GM13976 (cell line): ENCODE measurements around the gene USP25.

Experiments
- DNase-seq: peaks from one replicate; pipeline ENCODE4 v3.0.0; 2012; ENCODE audit warnings: low spot score
- CTCF ChIP-seq: IDR thresholded peaks from 2 replicates; pipeline ENCODE4 v1.5.1; 2012; ENCODE audit warnings: borderline replicate concordance, mild to moderate bottlenecking; ENCODE audit not compliant: insufficient read depth; ENCODE audit errors: extremely low read depth, missing control alignments, control extremely low read depth
- in situ Hi-C: fragments of 300-500 bp; cut with MboI; formaldehyde crosslinking; loops from one replicate; pipeline ENCODE4 v1.12.0; 2022; ENCODE audit warnings: low sequenced_read_pairs, mixed read lengths, inconsistent platforms; ENCODE audit not compliant: unreplicated experiment

USP25 gene

GRCh38 chr21:15795533-15795932, 65.8 kb downstream of the USP25 start:
- in situ Hi-C loops, result no loop called here
- no peak for TF ChIP-seq CTCF
- no peak for DNase-seq

- no peak for DNase-seq
- in situ Hi-C loops, result no loop called here
- TF ChIP-seq CTCF, result no peak
These were observed 68.0 kb downstream of the USP25 start for GRCh38 chr21:15797577-15798363.

- in situ Hi-C loops, result no loop called here
- no peak for DNase-seq
- TF ChIP-seq CTCF, result no peak
These were observed 71.6 kb downstream of the USP25 start for GRCh38 chr21:15801352-15801863.

GRCh38 chr21:15804247-15805005, 74.6 kb downstream of the USP25 start:
- no peak for TF ChIP-seq CTCF
- DNase-seq, result no peak
- in situ Hi-C loops, result no loop called here

GRCh38 chr21:15809065-15809464, 79.3 kb downstream of the USP25 start:
- no peak for TF ChIP-seq CTCF
- no peak for DNase-seq
- in situ Hi-C loops, result no loop called here

- no peak for TF ChIP-seq CTCF
- in situ Hi-C loops, result no loop called here
- DNase-seq, result no peak
These were observed 80.0 kb downstream of the USP25 start for GRCh38 chr21:15809818-15810217.
